GM19452 (cell line): Measurements from ENCODE around the gene AP3B2.
A peak's percentile ranks its signal among the peaks of the same experiment; 100 is the strongest.
"Not testable (repeated sequence)": the region's sequence is repeated elsewhere in the genome, so short reads cannot be mapped to it uniquely, and the experiment has no call there.

Source experiments
- ATAC-seq: cut with Tn5 transposase; IDR thresholded peaks from one replicate; pipeline ENCODE4 v1.9.1; 2021; ENCODE audit not compliant: unreplicated experiment

The AP3B2 gene

DNA sequence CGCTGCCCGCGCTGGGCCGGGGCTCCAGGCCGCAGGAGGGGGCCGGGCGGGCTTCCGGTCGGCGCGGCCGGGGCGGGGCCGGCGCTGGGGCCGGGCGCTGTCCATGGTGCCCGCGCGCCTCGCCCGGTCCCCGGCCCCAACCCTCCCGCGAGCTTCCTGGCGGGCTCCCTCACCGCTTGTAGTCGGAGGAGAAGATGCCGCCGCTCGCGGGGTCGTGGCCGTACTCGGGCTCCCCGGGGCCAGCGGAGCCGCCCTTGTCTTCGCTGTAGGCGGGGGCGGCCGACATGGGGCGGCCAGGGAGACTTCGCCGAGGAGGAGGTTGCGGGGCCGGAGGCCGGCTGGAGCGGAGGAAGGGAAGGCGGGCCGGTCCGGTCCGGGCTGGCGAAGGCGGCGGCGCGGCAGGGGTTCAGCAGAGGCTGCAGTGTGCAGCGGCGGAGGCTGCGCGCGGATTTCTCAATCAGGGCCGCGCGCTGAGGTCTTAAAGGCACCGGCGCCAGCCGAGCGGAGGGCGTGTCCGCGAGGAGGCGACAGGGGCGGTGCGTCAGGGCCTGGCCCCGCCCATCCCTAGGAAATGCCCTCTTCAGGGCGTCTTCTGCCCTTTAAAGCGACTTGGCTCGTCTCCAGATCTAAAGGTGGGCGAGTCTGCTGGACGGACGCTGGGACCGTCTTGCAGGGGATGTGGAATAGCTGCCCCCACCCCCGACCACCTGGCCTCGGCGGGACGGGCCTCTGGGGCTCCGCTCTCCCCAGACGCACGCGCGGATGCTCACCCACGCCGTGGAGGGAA lies at the start of gene AP3B2:
Gene AP3B2 (minus strand): TSS at position 455 of the 787 bp plus-strand sequence. CDS start 169 bp downstream, at position 286.
- ATAC-seq, result peak; percentile 93

GRCh38 chr15:82751308-82751707 lies 41.6 kb upstream of the AP3B2 start:
- no peak for ATAC-seq

- ATAC-seq, result peak; percentile 40
These were observed 41.1 kb upstream of the AP3B2 start for GRCh38 chr15:82750831-82751180.

GRCh38 chr15:82749951-82750830 lies 40.5 kb upstream of the AP3B2 start:
- peak; percentile 91 for ATAC-seq

- ATAC-seq, result no peak
These were observed 38.6 kb upstream of the AP3B2 start for GRCh38 chr15:82748315-82748714.

DNA sequence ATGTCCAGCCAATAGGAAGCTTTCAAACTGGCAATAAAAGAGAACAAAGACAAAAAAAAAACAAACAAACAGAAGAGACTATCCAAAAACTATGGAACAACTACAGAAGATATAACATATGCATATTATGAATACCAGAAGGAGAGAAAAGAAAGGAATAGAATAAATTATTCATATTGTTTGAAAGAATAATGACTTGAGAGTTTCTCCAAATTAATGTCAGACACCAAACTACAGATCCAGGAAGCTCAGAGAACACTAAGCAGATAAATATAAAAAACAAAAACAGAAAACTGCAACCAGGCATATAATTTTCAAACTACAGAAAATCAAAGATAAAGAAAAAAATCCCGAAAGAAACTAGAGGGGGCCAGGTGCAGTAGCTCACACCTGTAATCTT lies 34.1 kb upstream of the AP3B2 start:
- ATAC-seq, result no peak

- ATAC-seq, result no peak
These were observed 32.5 kb upstream of the AP3B2 start for GRCh38 chr15:82742134-82742533.

DNA sequence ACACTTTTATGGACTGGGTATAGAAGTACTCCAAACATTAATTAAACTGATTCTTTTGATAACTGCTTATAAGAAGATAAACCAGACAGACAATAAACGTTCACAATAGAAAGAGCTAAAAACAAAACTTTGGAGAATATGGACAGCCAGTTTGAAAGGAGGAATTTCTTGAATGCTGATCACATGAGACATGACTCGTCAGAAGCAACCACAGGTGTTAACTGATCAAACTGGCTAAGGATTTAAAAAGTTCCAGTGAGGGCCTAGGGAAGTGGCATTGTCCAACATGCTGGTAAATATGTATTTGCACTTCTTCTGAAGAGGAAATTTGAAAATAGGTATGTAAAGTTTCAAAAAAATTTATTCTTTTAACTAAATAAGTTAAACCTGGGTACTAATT lies 29.4 kb upstream of the AP3B2 start:
- ATAC-seq, result no peak

DNA sequence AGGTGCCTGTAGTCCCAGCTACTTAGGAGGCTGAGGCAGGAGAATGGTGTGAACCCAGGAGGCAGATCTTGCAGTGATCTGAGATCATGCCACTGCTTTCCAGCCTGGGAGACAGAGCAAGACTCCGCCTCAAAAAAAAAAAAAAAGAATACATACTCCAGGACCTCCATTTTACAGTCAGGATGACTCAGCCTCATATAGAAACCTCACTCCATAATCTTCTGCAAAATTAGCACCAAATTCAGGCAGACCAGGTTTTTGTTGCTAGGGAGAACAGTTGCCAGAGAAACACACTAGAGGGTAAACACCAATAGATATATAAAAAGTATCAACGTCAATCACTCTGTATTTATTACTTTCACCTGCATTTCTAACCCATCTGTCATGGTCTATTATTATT lies 28.3 kb upstream of the AP3B2 start:
- ATAC-seq, result no peak

DNA sequence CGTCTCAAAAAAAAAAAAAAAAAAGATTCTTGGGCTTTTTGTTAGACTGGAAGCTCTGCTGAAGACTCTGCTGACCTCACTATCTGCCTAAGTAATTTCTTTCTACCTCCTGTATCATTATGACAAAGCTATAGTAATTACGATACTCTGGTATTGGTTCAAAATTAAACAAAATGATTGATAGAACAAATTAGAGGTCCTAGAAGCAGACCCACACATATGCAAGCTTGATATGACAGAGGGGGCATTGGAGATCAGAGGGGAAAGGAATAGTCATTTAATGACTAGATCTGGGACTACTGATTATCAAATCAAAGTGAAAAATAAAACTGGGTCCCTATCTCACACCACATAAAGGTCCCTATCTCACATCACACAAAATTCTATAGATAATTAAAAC lies 21.9 kb upstream of the AP3B2 start:
- ATAC-seq, result no peak

- ATAC-seq, result no peak
These were observed 20.4 kb upstream of the AP3B2 start for GRCh38 chr15:82730022-82730530.

DNA sequence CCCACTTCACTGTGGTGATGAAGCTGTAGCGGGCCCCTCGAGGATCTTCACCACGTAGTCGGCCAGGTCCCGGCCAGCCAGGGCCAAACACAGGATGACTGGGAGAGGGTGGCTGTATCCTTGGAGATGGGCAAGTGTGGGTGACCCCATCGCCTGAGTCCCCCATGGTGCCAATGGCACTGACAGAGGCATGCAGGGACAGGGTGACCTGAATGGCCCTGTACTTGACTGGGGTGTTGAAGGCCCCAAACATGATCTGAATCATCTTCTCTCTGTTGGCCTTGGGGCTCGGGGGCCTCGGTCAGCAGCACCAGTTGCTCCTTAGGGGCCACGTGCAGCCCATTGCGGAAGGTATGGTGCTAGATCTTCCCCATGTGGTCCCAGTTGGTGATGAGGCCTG lies 17.1 kb upstream of the AP3B2 start:
- ATAC-seq, result no peak

DNA sequence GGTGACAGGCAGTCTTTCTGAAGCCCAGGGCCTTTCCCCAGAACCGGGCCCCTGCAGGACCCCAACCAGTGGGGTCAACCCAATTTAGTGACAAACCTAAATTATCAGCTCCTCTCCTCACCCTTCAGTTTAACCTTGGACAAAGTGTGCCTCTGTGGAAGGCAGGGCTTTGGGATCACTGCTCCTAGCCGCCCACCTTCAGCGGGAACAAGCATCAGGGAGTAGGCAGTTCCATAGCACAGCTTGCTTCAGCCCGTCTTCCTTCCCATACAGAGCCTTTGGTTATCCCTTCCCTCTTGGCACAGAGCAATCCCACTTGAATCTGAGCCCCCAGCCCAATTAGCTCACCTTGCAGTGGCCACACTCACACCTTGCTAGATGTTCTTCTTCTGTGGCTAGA lies 5.3 kb upstream of the AP3B2 start:
- no peak for ATAC-seq

GRCh38 chr15:82714016-82714415 lies 4.3 kb upstream of the AP3B2 start:
- ATAC-seq, result no peak

GRCh38 chr15:82712036-82712435 lies 2.4 kb upstream of the AP3B2 start:
- no peak for ATAC-seq

DNA sequence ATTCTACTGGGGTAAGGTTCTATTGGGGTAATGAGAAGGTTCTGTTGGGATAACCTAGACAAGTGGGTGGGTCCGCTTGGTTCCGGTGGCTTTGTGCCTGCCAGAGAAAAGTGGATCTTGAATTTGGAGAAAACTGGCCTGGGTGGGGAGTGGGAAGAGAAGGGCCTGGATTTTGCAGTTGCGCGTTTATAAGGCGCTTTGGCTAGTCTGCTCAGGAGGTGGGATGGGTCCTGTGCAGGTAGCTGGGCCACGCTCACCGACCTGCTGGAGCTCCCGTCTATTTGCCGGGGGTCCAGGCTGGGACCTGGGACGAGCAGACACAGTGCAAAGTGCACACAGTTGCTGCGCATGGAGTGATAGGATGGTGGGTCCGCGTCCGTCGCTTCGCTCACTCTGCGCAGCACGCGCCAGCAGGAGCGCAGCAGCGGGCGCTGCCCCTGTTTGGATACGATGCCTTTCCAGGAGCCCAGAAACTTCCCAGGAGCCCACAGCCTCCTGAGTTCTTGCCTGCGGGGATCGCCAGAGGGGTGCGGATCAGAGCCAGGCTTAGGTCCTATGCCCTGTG lies 1.3 kb upstream of the AP3B2 start:
- ATAC-seq, result no peak

GRCh38 chr15:82710208-82710555 lies 507 bp upstream of the AP3B2 start:
- ATAC-seq, result no peak

DNA sequence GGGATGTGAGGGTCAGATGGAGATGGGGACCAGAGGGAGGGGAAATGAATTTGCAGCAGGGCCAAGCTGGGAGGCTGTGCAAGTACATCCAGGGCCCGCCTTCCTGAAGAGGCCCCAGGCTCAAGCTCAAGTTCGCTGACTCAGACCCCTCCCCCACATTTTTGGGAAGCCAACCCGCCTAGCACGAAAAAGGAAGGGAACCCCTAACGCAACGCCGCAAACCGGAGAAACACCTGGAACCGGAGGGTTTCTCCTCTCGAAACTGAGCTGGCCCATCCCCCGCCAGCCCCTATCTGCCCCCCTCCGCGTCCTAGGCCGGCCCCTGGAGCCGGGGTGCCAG lies 624 bp downstream of the AP3B2 start:
- no peak for ATAC-seq

DNA sequence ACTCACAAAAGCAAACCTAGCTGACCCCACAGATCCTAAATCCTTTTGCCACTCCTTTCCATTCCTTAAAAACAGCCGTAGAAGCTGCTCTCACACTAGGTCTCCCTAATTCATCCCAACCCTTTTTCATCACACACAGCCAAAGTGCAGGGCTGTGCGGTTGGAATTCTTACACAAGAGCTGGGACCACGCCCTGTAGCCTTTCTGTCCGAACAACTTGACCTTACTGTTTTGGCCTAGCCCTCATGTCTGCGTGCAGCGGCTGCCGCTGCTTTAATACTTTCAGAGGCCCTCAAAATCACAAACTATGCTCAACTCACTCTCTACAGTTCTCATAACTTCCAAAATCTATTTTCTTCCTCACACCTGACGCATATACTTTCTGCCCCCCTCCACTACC lies 3.8 kb downstream of the AP3B2 start:
- ATAC-seq, result not testable (repeated sequence)

GRCh38 chr15:82699726-82700125 lies 9.9 kb downstream of the AP3B2 start:
- no peak for ATAC-seq

DNA sequence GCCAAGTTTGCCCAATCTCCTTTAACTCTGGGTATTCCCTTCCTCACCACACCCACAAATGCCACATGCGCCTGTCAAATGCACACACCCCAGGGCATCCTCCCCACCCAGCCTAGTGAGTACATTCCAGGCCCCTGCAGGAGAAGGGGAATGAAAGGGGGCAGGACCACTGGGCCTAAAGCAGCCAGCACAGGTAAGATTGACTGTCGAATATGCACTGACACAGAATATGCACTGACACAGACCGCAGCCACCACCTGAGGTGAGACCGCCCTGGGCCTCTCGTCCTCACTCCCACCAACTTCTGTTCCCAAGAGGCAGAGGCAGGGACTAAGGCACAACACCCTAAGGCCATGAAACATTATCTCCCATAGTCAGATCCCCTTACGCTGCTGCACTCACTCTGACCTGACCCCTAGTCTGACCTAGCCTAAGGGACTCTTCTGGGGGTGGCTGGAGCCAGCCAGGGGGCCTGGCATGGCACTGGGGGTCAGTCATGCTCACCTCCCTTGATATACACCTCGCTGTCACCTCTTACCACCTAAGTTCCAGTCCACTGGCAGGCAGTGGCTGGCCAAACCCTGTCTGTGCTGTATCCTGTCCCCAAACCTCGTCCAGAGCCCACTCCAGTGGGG lies 10.8 kb downstream of the AP3B2 start:
- ATAC-seq, result no peak
